ENCODE data around the gene PCDH9. TPM values are rescaled to one million over a fixed set of nuclear protein-coding genes. Genes with fewer than 3 reads are reported as not detected.

The PCDH9 gene
- total RNA-seq, 1 experiment from 2014 or later: 4.2 TPM

- ChIA-PET POLR2A (no interaction called here), CTCF (no interaction called here)
- no peak overlapping the region for H3K4me3 ChIP-seq (ENCODE audit: low read depth in 2 of 2, low read length in 2 of 2)
- H3K27me3 ChIP-seq (ENCODE audit: control insufficient read depth, insufficient read depth, low read length): no peaks in the 10 kb centered on the region
- H3K9me3 ChIP-seq (ENCODE audit: control insufficient read depth, insufficient read depth, low read depth, low read length): no peaks in the 10 kb centered on the region
- H3K36me3 ChIP-seq (ENCODE audit: control insufficient read depth, insufficient read depth, low read length): no peaks in the 10 kb centered on the region
- TF ChIP-seq CTCF (IDR thresholded peaks at IDR 0.05) (no peak), TCF7L2 (IDR thresholded peaks at IDR 0.05; ENCODE audit: low read depth, low read length) (no peak), SIN3A (IDR thresholded peaks at IDR 0.05; ENCODE audit: borderline replicate concordance, insufficient read depth, low read depth, low read length) (no peak), POLR2AphosphoS5 (IDR thresholded peaks at IDR 0.05; ENCODE audit: low read depth, low read length) (no peak), REST (IDR thresholded peaks at IDR 0.05; ENCODE audit: insufficient read depth in 1 of 2, low read depth in 2 of 2, low read length in 1 of 2) (no peak)
- no TSS peak for BruUV-seq (replicated peaks)
- in situ Hi-C loops (cut with HindIII; ENCODE audit: low pct_unique_long_range_greater_than_20kb, low sequenced_read_pairs): no loop called here
- intact Hi-C loops (cut with micrococcal nuclease; ENCODE audit: unreplicated experiment): no loop called here
- no peak overlapping the region for H3K27ac ChIP-seq (ENCODE audit: low read length)
- DNase-seq (ENCODE audit: low read depth, low spot score): no peak
- no peak for ATAC-seq
- H3K4me1 ChIP-seq (ENCODE audit: control insufficient read depth, insufficient read depth, low read length): no peaks in the 10 kb centered on the region
Observed at GRCh38 chr13:66853564-66853963, 376.6 kb downstream of the PCDH9 start.

GRCh38 chr13:66849706-66850105 lies 380.4 kb downstream of the PCDH9 start:
- no peak overlapping the region for H3K4me3 ChIP-seq (ENCODE audit: low read depth in 2 of 2, low read length in 2 of 2)
- ChIA-PET CTCF (no interaction called here), POLR2A (interaction anchor here (0.6 to 0.8 kb wide), 2 partner anchors 16 to 45 kb away, joined by 7 to 10 read pairs; no protein-coding TSS in a partner anchor)
- no peaks in the 10 kb centered on the region for H3K36me3 ChIP-seq (ENCODE audit: control insufficient read depth, insufficient read depth, low read length)
- no TSS peak for BruUV-seq (replicated peaks)
- DNase-seq (ENCODE audit: low read depth, low spot score) (no peak), ATAC-seq (no peak)
- no peaks in the 10 kb centered on the region for H3K4me1 ChIP-seq (ENCODE audit: control insufficient read depth, insufficient read depth, low read length)
- intact Hi-C loops (cut with micrococcal nuclease; ENCODE audit: unreplicated experiment): no loop called here
- H3K27me3 ChIP-seq (ENCODE audit: control insufficient read depth, insufficient read depth, low read length): no peaks in the 10 kb centered on the region
- H3K27ac ChIP-seq (ENCODE audit: low read length): no peak overlapping the region
- in situ Hi-C loops (cut with HindIII; ENCODE audit: low pct_unique_long_range_greater_than_20kb, low sequenced_read_pairs): no loop called here
- TF ChIP-seq TCF7L2 (IDR thresholded peaks at IDR 0.05; ENCODE audit: low read depth, low read length): no peak
- no peak for TF ChIP-seq POLR2AphosphoS5 (IDR thresholded peaks at IDR 0.05; ENCODE audit: low read depth, low read length)
- TF ChIP-seq CTCF (IDR thresholded peaks at IDR 0.05): no peak
- TF ChIP-seq SIN3A (IDR thresholded peaks at IDR 0.05; ENCODE audit: borderline replicate concordance, insufficient read depth, low read depth, low read length): no peak
- TF ChIP-seq REST (IDR thresholded peaks at IDR 0.05; ENCODE audit: insufficient read depth in 1 of 2, low read depth in 2 of 2, low read length in 1 of 2): no peak
- no peaks in the 10 kb centered on the region for H3K9me3 ChIP-seq (ENCODE audit: control insufficient read depth, insufficient read depth, low read depth, low read length)
